HepG2 (cell line): Measurements from ENCODE around the gene TH. TPM values are rescaled to one million over a fixed set of nuclear protein-coding genes. Genes with fewer than 3 reads are reported as not detected.

Source experiments
- ELF3 ChIP-seq: IDR thresholded peaks from 2 replicates; pipeline ENCODE4 v1.6.1; 2016; ENCODE audit warnings: missing genetic modification reagents, missing compliant biosample characterization
- FOXC1 ChIP-seq: sonication (generic); formaldehyde crosslinking; IDR thresholded peaks from 2 replicates; pipeline ENCODE4 v1.8.0; 2022; ENCODE audit warnings: mild to moderate bottlenecking, missing genetic modification reagents, borderline replicate concordance
- HCFC1 ChIP-seq: fragments of 150-350 bp; IDR thresholded peaks from 2 replicates; pipeline ENCODE4 v1.6.1; 2014; ENCODE audit warnings: low read depth, low read length
- HINFP ChIP-seq: sonication (generic); formaldehyde crosslinking; IDR thresholded peaks from 2 replicates; pipeline ENCODE4 v1.4.0; 2020; ENCODE audit warnings: low read depth, mild to moderate bottlenecking, missing genetic modification reagents
- ISL2 ChIP-seq: sonication (generic); formaldehyde crosslinking; IDR thresholded peaks from 2 replicates; pipeline ENCODE4 v1.5.0; 2020; ENCODE audit warnings: missing genetic modification reagents
- JUN ChIP-seq: sonication (generic); formaldehyde crosslinking; IDR thresholded peaks from 2 replicates; pipeline ENCODE4 v1.4.0; 2020; ENCODE audit warnings: mild to moderate bottlenecking, missing genetic modification reagents
- MAFK ChIP-seq, 2 experiments: IDR thresholded peaks in 1 of 2; conservative IDR thresholded peaks in 1 of 2; 2 replicates each; pipeline ENCODE4 v1.6.1; 2011; ENCODE audit warnings: improper control_type of control experiment in 2 of 2, low read length in 2 of 2
- MZF1 ChIP-seq: sonication (generic); formaldehyde crosslinking; IDR thresholded peaks from 2 replicates; pipeline ENCODE4 v1.8.1; 2023; ENCODE audit warnings: mild to moderate bottlenecking, missing genetic modification reagents, borderline replicate concordance
- POGZ ChIP-seq: sonication (generic); formaldehyde crosslinking; IDR thresholded peaks from 2 replicates; pipeline ENCODE4 v1.4.0; 2020; ENCODE audit warnings: mild to moderate bottlenecking, missing genetic modification reagents
- RCOR2 ChIP-seq: IDR thresholded peaks from 2 replicates; pipeline ENCODE4 v1.6.1; 2016; ENCODE audit warnings: missing biosample characterization, missing genetic modification reagents
- RFX5 ChIP-seq: IDR thresholded peaks from 2 replicates; pipeline ENCODE4 v1.6.1; 2011; ENCODE audit warnings: low read depth, low read length, improper control_type of control experiment
- RXRA ChIP-seq: sonication (generic); formaldehyde crosslinking; IDR thresholded peaks from 2 replicates; pipeline ENCODE4 v1.5.1; 2020; ENCODE audit warnings: missing genetic modification reagents
- SMYD3 ChIP-seq: sonication (generic); formaldehyde crosslinking; IDR thresholded peaks from 2 replicates; pipeline ENCODE4 v1.8.1; 2023; ENCODE audit warnings: mild to moderate bottlenecking, missing genetic modification reagents
- SNAPC5 ChIP-seq: sonication (generic); formaldehyde crosslinking; IDR thresholded peaks from 2 replicates; pipeline ENCODE4 v1.8.1; 2023; ENCODE audit warnings: mild to moderate bottlenecking, missing genetic modification reagents, borderline replicate concordance
- SP5 ChIP-seq: IDR thresholded peaks from 2 replicates; pipeline ENCODE4 v1.6.1; 2016; ENCODE audit warnings: low read depth, borderline replicate concordance
- TCF7L2 ChIP-seq: IDR thresholded peaks from 2 replicates; pipeline ENCODE4 v1.6.1; 2011; ENCODE audit warnings: mild to moderate bottlenecking, low read depth, low read length, moderate library complexity
- U2AF2 ChIP-seq: fragments of 200-400 bp; formaldehyde crosslinking; IDR thresholded peaks from 2 replicates; pipeline ENCODE4 v1.6.1; 2017; ENCODE audit warnings: low read depth, mild to moderate bottlenecking, low read length
- XBP1 ChIP-seq: sonication (generic); formaldehyde crosslinking; IDR thresholded peaks from 2 replicates; pipeline ENCODE4 v1.5.0; 2020; ENCODE audit warnings: missing genetic modification reagents
- ZBED4 ChIP-seq: sonication (generic); formaldehyde crosslinking; IDR thresholded peaks from 2 replicates; pipeline ENCODE4 v1.4.0; 2020; ENCODE audit warnings: missing genetic modification reagents, borderline replicate concordance
- ZNF30 ChIP-seq: sonication (generic); formaldehyde crosslinking; IDR thresholded peaks from 2 replicates; pipeline ENCODE4 v1.5.0; 2020; ENCODE audit warnings: mild to moderate bottlenecking, missing genetic modification reagents
- ZNF572 ChIP-seq: sonication (generic); formaldehyde crosslinking; IDR thresholded peaks from 2 replicates; pipeline ENCODE4 v1.5.1; 2020; ENCODE audit warnings: mild to moderate bottlenecking, missing genetic modification reagents
- polyA plus RNA-seq, 8 experiments: library from polyadenylated mRNA; depleted of rRNA in 3 of 8; stranded (reverse) in 7 of 8; unstranded in 1 of 8; fragments of >200 nt; fragmentation: Illumina TruSeq in 4 of 8; extraction: Trizol in 4 of 8; gene quantifications; 2 replicates each; pipeline versions ENCODE4 v1.2.1 to v1.2.3, GENCODE V29; 2011 to 2016; ENCODE audit warnings: low read depth in 4 of 8, missing spikeins in 1 of 8, mixed read lengths in 1 of 8; ENCODE audit not compliant: insufficient read depth in 1 of 8
- total RNA-seq, 5 experiments: library from RNA; depleted of rRNA; stranded (reverse); fragments of >200 nt; fragmentation: Illumina TruSeq; extraction: Trizol; gene quantifications; 2 replicates each; pipeline ENCODE4 v1.2.3, GENCODE V29; 2016; ENCODE audit warnings: low read depth in 1 of 5
- TF ChIP-seq, protein P1 (sequence below): sonication (generic); formaldehyde crosslinking; IDR thresholded peaks from 2 replicates; pipeline ENCODE4 v1.5.0; 2020; ENCODE audit warnings: mild to moderate bottlenecking, missing genetic modification reagents

Gene TH
- total and polyA plus RNA-seq, 2 of the 13 experiments (the other 11 are each of a cell fraction or from before 2014, with no cell fraction given), result 0.36 TPM; not detected in 1

GRCh38 chr11:2211113-2211971 is 39.7 kb upstream of the TH start (continued):
- TF ChIP-seq TCF7L2, result peak; percentile 86
- TF ChIP-seq HINFP (CRISPR knock-in tag), result peak; percentile 84
- TF ChIP-seq MAFK (conservative IDR thresholded peaks at IDR 0.05 in 1 of 2, IDR thresholded peaks at IDR 0.05 in 1 of 2; ENCODE audit: low read length in 2 of 2), result peak in 1 of 2 experiments; percentile 2; a peak in 1 of 4 replicates
- no peak for TF ChIP-seq SNAPC5 (CRISPR knock-in tag)
- peak; percentile 88; the same call in 1 of the 2 replicates for TF ChIP-seq SP5 (CRISPR knock-in tag)
- TF ChIP-seq ZNF30 (CRISPR knock-in tag), result no peak
- TF ChIP-seq ELF3 (CRISPR knock-in tag), result peak; percentile 87
- no peak for TF ChIP-seq XBP1
- TF ChIP-seq JUN (CRISPR knock-in tag), result no peak
- TF ChIP-seq SMYD3, result peak; percentile 70; the same call in 1 of the 2 replicates
- TF ChIP-seq RCOR2 (CRISPR knock-in tag), result peak; percentile 99
- TF ChIP-seq FOXC1, result no peak; the same call in 1 of the 2 replicates
- TF ChIP-seq MZF1, result no peak
- TF ChIP-seq ZBED4 (CRISPR knock-in tag), result peak; percentile 84; the same call in 1 of the 2 replicates
- TF ChIP-seq ISL2 (CRISPR knock-in tag), result peak; percentile 98
- no peak for TF ChIP-seq RFX5
- TF ChIP-seq RXRA (CRISPR knock-in tag), result peak; percentile 97
- TF ChIP-seq HCFC1, result no peak
- no peak for TF ChIP-seq U2AF2
- TF ChIP-seq, protein P1, sequence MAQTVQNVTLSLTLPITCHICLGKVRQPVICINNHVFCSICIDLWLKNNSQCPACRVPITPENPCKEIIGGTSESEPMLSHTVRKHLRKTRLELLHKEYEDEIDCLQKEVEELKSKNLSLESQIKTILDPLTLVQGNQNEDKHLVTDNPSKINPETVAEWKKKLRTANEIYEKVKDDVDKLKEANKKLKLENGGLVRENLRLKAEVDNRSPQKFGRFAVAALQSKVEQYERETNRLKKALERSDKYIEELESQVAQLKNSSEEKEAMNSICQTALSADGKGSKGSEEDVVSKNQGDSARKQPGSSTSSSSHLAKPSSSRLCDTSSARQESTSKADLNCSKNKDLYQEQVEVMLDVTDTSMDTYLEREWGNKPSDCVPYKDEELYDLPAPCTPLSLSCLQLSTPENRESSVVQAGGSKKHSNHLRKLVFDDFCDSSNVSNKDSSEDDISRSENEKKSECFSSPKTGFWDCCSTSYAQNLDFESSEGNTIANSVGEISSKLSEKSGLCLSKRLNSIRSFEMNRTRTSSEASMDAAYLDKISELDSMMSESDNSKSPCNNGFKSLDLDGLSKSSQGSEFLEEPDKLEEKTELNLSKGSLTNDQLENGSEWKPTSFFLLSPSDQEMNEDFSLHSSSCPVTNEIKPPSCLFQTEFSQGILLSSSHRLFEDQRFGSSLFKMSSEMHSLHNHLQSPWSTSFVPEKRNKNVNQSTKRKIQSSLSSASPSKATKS (CRISPR knock-in tag), result peak; percentile 99
- TF ChIP-seq ZNF572 (CRISPR knock-in tag), result no peak
- peak; percentile 86 for TF ChIP-seq POGZ (CRISPR knock-in tag)
